KG1 (cell line): ENCODE measurements around the gene EIF5B.

ENCODE experiments used
- DNase-seq: peaks from one replicate; lab custom pipeline; 2025; lab: John Stamatoyannopoulos, UW

Gene EIF5B

GRCh38 chr2:99414566-99414965 is 77.4 kb downstream of the EIF5B start:
- no peak for DNase-seq

- no peak for DNase-seq
Observed at GRCh38 chr2:99417396-99417795, 80.2 kb downstream of the EIF5B start.

GRCh38 chr2:99420031-99420430 is 82.8 kb downstream of the EIF5B start:
- no peak for DNase-seq

- no peak for DNase-seq
Observed at GRCh38 chr2:99420751-99421299, 83.6 kb downstream of the EIF5B start.

GRCh38 chr2:99421469-99421868 is 84.3 kb downstream of the EIF5B start:
- no peak for DNase-seq

- no peak for DNase-seq
Observed at GRCh38 chr2:99422599-99422998, 85.4 kb downstream of the EIF5B start.

GRCh38 chr2:99424371-99424770 is 87.2 kb downstream of the EIF5B start:
- no peak for DNase-seq

- DNase-seq: no peak
Observed at GRCh38 chr2:99425022-99425421, 87.8 kb downstream of the EIF5B start.

- DNase-seq: no peak
Observed at GRCh38 chr2:99430614-99431291, 93.6 kb downstream of the EIF5B start.

- DNase-seq: no peak
Observed at GRCh38 chr2:99431587-99432275, 94.5 kb downstream of the EIF5B start.

- DNase-seq: no peak
Observed at GRCh38 chr2:99433340-99433739, 96.2 kb downstream of the EIF5B start.

- DNase-seq: no peak
Observed at GRCh38 chr2:99436874-99437273, 99.7 kb downstream of the EIF5B start.

- no peak for DNase-seq
Observed at GRCh38 chr2:99439971-99440505, 102.8 kb downstream of the EIF5B start.

- no peak for DNase-seq
Observed at GRCh38 chr2:99442837-99443236, 105.6 kb downstream of the EIF5B start.

- no peak for DNase-seq
Observed at GRCh38 chr2:99444222-99444621, 107.0 kb downstream of the EIF5B start.

- no peak for DNase-seq
Observed at GRCh38 chr2:99445065-99445464, 107.9 kb downstream of the EIF5B start.

- no peak for DNase-seq
Observed at GRCh38 chr2:99448556-99448955, 111.4 kb downstream of the EIF5B start.

- no peak for DNase-seq
Observed at GRCh38 chr2:99450199-99450598, 113.0 kb downstream of the EIF5B start.
